Kidney (tissue), 14 donors: ENCODE data around the gene ITPKB. TPM values are rescaled to one million over a fixed set of nuclear protein-coding genes. Genes with fewer than 3 reads are reported as not detected.

Experiments
- DNase-seq, 5 donors: peaks; one replicate each; pipeline ENCODE4 v3.0.0-alpha.2; 2013 to 2020
- FAIRE-seq: peaks from 2 replicates; lab custom pipeline; 2012; peaks lifted over from hg19 to GRCh38; lab: Jason Lieb, UNC
- H3K27ac ChIP-seq, 2 donors: one replicate each; pipeline ENCODE4 v1.7.0; 2013; ENCODE audit warnings: low read depth in 2 of 2, low read length in 2 of 2, inconsistent platforms in 1 of 2
- H3K27me3 ChIP-seq: one replicate; pipeline ENCODE4 v1.7.1; 2013; ENCODE audit warnings: low read length, inconsistent platforms; ENCODE audit not compliant: control insufficient read depth, insufficient read depth
- H3K36me3 ChIP-seq, 3 donors: one replicate each; pipeline versions ENCODE4 v1.7.0 to v1.7.1; 2013; ENCODE audit warnings: low read length in 3 of 3, control low read depth in 1 of 3, inconsistent platforms in 1 of 3; ENCODE audit not compliant: insufficient read depth in 3 of 3, control insufficient read depth in 2 of 3
- H3K4me1 ChIP-seq, 3 donors: one replicate each; pipeline versions ENCODE4 v1.7.0 to v1.7.1; 2013; ENCODE audit warnings: low read length in 3 of 3, inconsistent platforms in 1 of 3, low read depth in 1 of 3; ENCODE audit not compliant: control insufficient read depth in 2 of 3, insufficient read depth in 2 of 3
- H3K4me3 ChIP-seq, 3 donors: one replicate each; pipeline versions ENCODE4 v1.7.0 to v1.8.1; 2013; ENCODE audit warnings: low read length in 3 of 3, control low read depth in 1 of 3, inconsistent platforms in 1 of 3
- H3K9ac ChIP-seq, 3 donors: one replicate each; pipeline versions ENCODE4 v1.7.0 to v1.7.1; 2013; ENCODE audit warnings: low read length in 3 of 3, control low read depth in 1 of 3, inconsistent platforms in 1 of 3
- H3K9me3 ChIP-seq, 3 donors: one replicate each; pipeline versions ENCODE4 v1.7.0 to v1.7.1; 2013; ENCODE audit warnings: low read length in 3 of 3, control low read depth in 1 of 3, inconsistent platforms in 1 of 3; ENCODE audit not compliant: control insufficient read depth in 2 of 3, insufficient read depth in 1 of 3
- intact Hi-C: fragments of 100-400 bp; cut with DNase I; formaldehyde crosslinking; loops from one replicate; pipeline ENCODE4 v1.11.1; 2022
- polyA plus RNA-seq: library from polyadenylated mRNA; stranded (reverse); fragments of 350-450 nt; fragmentation: Illumina TruSeq; extraction: RNeasy Lipid Tissue Mini Kit (QIAGEN cat#74804); gene quantifications from one replicate; pipeline ENCODE4 v1.2.3, GENCODE V29; 2014; ENCODE audit warnings: low read depth, low replicate concordance; ENCODE audit not compliant: insufficient read depth
- total RNA-seq: library from RNA; stranded (reverse); fragmentation: NEBNext Ultra II Directional; extraction: Animal tissue kit (Norgen Biotek cat#: 25700); gene quantifications from one replicate; pipeline ENCODE4 v1.2.1, GENCODE V29; 2021
- TF ChIP-seq, protein P1 (sequence below): IDR thresholded peaks from 3 replicates; pipeline ENCODE4 v1.5.1; 2012; ENCODE audit warnings: mild to moderate bottlenecking, moderate library complexity, borderline replicate concordance; ENCODE audit not compliant: insufficient read depth; ENCODE audit errors: extremely low read depth
- donor health status: control.
- donor health status: control.
- donor health status: control.
- donor health status: control.
- donor health status: control.
- donor health status: DM: yes; HTN: yes; CAD: no.
- donor health status: Normal renal cell carcinoma (clear cell type).

Gene ITPKB
- total and polyA plus RNA-seq, 2 donors from 2014 or later: 20.2 to 39.3 TPM

DNA sequence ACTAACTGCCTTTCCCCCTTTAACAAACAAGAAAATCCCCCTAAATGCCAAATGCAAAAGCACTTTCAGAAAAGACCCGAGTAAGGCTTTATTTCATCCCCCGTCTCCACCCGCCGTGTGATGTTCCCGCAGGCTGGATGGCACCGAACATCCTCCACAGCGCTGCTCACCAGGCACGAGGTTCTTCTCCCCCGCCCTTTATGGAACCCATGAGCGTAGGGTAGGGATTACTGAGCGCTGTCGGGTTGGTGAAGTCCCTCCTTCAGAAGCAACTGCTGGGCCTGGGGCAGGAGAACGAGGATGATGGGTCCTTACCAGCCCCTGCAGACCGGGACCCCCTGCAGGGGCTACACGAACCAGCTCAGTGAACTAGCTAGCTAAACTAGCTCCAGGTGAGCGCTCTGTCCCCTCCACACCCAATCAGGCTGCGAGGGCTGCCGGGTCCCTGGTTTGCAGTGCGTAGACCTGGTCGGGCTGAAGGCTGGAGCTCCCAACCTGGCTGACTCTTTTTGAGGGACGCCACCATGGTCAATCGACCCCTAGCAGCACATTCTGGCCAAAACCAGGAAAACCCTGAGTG lies 80.4 kb downstream of the ITPKB start:
- peaks cover 4 to 60% (median 34%) of the 10 kb centered on the region in 3 donors for H3K4me1 ChIP-seq
- no peak overlapping the region for H3K9ac ChIP-seq
- no peaks in the 10 kb centered on the region for H3K27me3 ChIP-seq
- TF ChIP-seq, protein P1, sequence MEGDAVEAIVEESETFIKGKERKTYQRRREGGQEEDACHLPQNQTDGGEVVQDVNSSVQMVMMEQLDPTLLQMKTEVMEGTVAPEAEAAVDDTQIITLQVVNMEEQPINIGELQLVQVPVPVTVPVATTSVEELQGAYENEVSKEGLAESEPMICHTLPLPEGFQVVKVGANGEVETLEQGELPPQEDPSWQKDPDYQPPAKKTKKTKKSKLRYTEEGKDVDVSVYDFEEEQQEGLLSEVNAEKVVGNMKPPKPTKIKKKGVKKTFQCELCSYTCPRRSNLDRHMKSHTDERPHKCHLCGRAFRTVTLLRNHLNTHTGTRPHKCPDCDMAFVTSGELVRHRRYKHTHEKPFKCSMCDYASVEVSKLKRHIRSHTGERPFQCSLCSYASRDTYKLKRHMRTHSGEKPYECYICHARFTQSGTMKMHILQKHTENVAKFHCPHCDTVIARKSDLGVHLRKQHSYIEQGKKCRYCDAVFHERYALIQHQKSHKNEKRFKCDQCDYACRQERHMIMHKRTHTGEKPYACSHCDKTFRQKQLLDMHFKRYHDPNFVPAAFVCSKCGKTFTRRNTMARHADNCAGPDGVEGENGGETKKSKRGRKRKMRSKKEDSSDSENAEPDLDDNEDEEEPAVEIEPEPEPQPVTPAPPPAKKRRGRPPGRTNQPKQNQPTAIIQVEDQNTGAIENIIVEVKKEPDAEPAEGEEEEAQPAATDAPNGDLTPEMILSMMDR: no peak
- no peaks in the 10 kb centered on the region for H3K9me3 ChIP-seq
- H3K27ac ChIP-seq: peak overlapping the region in 1 of 2 donors; percentile 23
- H3K4me3 ChIP-seq: no peak overlapping the region
- H3K36me3 ChIP-seq: no peaks in the 10 kb centered on the region
- intact Hi-C loops: no loop called here
- peak in 1 of 5 donors; percentile 63 for DNase-seq
- FAIRE-seq: no peak

DNA sequence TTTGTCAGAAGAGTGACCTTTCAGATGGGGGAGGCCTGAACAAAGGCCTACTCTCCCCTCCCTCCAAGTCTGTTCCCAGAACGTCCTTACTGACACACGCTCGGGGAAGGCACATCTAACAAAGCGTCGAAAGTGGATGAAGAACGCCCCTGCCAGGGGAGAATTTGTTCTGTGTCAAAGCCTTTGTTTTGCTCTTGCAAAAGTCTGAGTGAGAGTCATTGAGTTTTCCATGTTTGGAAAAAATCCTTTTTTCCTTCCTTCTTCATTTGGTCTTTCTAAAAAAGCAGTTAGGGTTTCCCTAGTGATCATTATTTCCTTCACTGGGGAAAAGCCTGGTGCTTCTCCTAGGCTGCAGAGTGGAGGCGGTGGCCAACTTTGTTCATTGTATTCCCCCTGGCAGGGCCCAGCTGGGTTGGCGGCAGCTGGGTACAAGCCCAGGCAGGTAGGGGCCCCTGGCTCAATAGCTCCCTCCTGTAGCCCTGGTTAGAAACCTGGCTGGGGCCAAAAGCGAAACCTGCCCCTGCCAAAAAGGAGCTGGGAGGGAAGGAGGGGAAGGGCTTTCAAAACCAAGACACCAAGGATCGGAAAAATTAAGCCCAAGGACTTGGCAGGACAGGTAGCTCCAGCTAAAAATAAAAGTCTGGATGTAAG lies 81.1 kb downstream of the ITPKB start:
- H3K36me3 ChIP-seq: no peaks in the 10 kb centered on the region
- peak in 1 of 5 donors; percentile 61 for DNase-seq
- TF ChIP-seq, protein P1: no peak
- H3K9ac ChIP-seq: no peak overlapping the region
- FAIRE-seq: no peak
- intact Hi-C loops: no loop called here
- H3K4me1 ChIP-seq: peaks cover 4 to 56% (median 31%) of the 10 kb centered on the region in 3 donors
- H3K27ac ChIP-seq: no peak overlapping the region
- H3K9me3 ChIP-seq: no peaks in the 10 kb centered on the region
- H3K4me3 ChIP-seq: no peak overlapping the region
- H3K27me3 ChIP-seq: no peaks in the 10 kb centered on the region

DNA sequence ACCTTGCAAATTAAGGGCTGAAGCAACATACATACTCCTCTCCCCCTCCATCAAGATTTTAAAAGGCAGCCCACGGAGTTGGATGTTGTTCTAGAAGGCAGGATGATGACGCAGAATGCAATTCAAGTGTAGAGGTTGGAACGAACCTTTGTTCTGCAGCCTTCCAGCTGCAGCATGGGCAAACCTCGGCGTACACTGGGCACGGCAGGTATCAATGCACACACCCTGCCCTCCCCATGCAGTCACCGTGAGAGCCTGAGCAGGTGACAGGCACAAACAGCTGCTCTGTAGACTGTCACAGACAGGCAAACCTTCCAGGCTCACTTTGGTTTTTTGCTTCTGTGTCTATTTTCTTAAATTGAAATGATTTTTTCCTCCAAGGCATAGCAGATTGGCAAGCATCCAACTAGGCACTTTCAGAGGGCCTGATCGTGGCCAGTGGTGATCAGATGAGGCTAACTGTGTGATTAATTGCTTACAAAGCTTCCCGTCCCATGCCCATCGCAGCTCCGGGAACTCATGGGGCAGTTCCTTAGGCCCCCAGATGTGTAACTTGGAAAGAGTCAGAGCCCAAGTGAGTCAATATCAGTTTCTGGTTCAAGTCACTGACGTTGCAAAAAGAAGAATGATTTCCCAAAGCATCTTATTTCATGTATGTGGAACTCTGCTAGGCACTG lies 82.3 kb downstream of the ITPKB start:
- intact Hi-C loops: no loop called here
- H3K9ac ChIP-seq: peak overlapping the region in 1 of 3 donors; percentile 38
- peak in 1 of 5 donors; percentile 49 for DNase-seq

More for the DNA sequence above, 82.3 kb downstream of the ITPKB start:
- Histone ChIP-seq H3K27me3 (no peaks in the 10 kb centered on the region), H3K9me3 (no peaks in the 10 kb centered on the region), H3K27ac (no peak overlapping the region), H3K4me3 (no peak overlapping the region), H3K4me1 (peaks cover 0 to 46% (median 18%) of the 10 kb centered on the region in 3 donors), H3K36me3 (no peaks in the 10 kb centered on the region)
- no peak for FAIRE-seq
- TF ChIP-seq, protein P1: no peak
